Neuronal stem cell (in vitro differentiated cells): ENCODE results near the gene KCNAB3.

Source experiments
- DNase-seq: peaks from one replicate; pipeline ENCODE4 v3.0.0-alpha.2; 2013; ENCODE audit warnings: low spot score
- H2AFZ ChIP-seq: one replicate; pipeline ENCODE4 v1.6.1; 2013; ENCODE audit warnings: mild to moderate bottlenecking, low read length, inconsistent platforms
- H2AK5ac ChIP-seq: 2 replicates; pipeline ENCODE4 v1.6.1; 2013; ENCODE audit warnings: low read depth, mild to moderate bottlenecking, inconsistent platforms, low read length, moderate library complexity, mixed read lengths
- H2BK120ac ChIP-seq: 2 replicates; pipeline ENCODE4 v1.6.1; 2013; ENCODE audit warnings: low read depth, mild to moderate bottlenecking, inconsistent platforms, low read length, moderate library complexity, mixed read lengths
- H2BK12ac ChIP-seq: one replicate; pipeline ENCODE4 v1.6.1; 2013; ENCODE audit warnings: low read length, inconsistent platforms
- H2BK15ac ChIP-seq: 2 replicates; pipeline ENCODE4 v1.6.1; 2013; ENCODE audit warnings: mild to moderate bottlenecking, low read length, inconsistent platforms, mixed read lengths
- H2BK5ac ChIP-seq: one replicate; pipeline ENCODE4 v1.6.1; 2013; ENCODE audit warnings: inconsistent platforms, mild to moderate bottlenecking, low read length, moderate library complexity
- H3K14ac ChIP-seq: one replicate; pipeline ENCODE4 v1.6.1; 2013; ENCODE audit warnings: low read length, inconsistent platforms
- H3K18ac ChIP-seq: 2 replicates; pipeline ENCODE4 v1.6.1; 2013; ENCODE audit warnings: low read length, inconsistent platforms
- H3K23ac ChIP-seq: 2 replicates; pipeline ENCODE4 v1.6.1; 2013; ENCODE audit warnings: low read depth, mild to moderate bottlenecking, mixed read lengths, low read length, inconsistent platforms; ENCODE audit not compliant: poor library complexity
- H3K27ac ChIP-seq: replicated peaks from 3 replicates; pipeline ENCODE4 v1.5.1; 2013; ENCODE audit warnings: low read length, inconsistent platforms
- H3K27me3 ChIP-seq, 3 experiments: 2 replicates each; pipeline ENCODE4 v1.6.1; 2013; ENCODE audit warnings: low read length in 3 of 3, mild to moderate bottlenecking in 2 of 3, inconsistent platforms in 1 of 3, low read depth in 1 of 3, mixed read lengths in 1 of 3, moderate library complexity in 1 of 3; ENCODE audit not compliant: control insufficient read depth in 3 of 3, insufficient read depth in 3 of 3
- H3K36me3 ChIP-seq, 2 donors: replicated peaks in 1 of 2; 2 replicates each; pipeline ENCODE4 v1.6.1; 2013; ENCODE audit warnings: low read length in 2 of 2; ENCODE audit not compliant: control insufficient read depth in 2 of 2, insufficient read depth in 2 of 2
- H3K4ac ChIP-seq: 2 replicates; pipeline ENCODE4 v1.6.1; 2013; ENCODE audit warnings: inconsistent platforms, mild to moderate bottlenecking, low read length, moderate library complexity
- H3K4me1 ChIP-seq, 2 donors: 1 replicate in 1 of 2; 2 replicates in 1 of 2; pipeline ENCODE4 v1.6.1; 2013; ENCODE audit warnings: low read length in 2 of 2, low read depth in 1 of 2; ENCODE audit not compliant: control insufficient read depth in 2 of 2, insufficient read depth in 1 of 2
- H3K4me2 ChIP-seq: one replicate; pipeline ENCODE4 v1.6.1; 2013; ENCODE audit warnings: mild to moderate bottlenecking, low read length, inconsistent platforms; ENCODE audit not compliant: insufficient read depth, poor library complexity, severe bottlenecking
- H3K4me3 ChIP-seq, 2 donors: 2 replicates each; pipeline ENCODE4 v1.5.1; 2013; ENCODE audit warnings: low read length in 2 of 2, mild to moderate bottlenecking in 2 of 2, inconsistent platforms in 1 of 2, moderate library complexity in 1 of 2
- H3K79me1 ChIP-seq: one replicate; pipeline ENCODE4 v1.6.1; 2013; ENCODE audit warnings: low read depth, mild to moderate bottlenecking, inconsistent platforms, low read length, moderate library complexity
- H3K9ac ChIP-seq: one replicate; pipeline ENCODE4 v1.6.1; 2013; ENCODE audit warnings: mild to moderate bottlenecking, low read depth, low read length, inconsistent platforms; ENCODE audit not compliant: poor library complexity
- H3K9me3 ChIP-seq, 2 donors: replicated peaks in 1 of 2; 2 replicates each; pipeline versions ENCODE3 to v1.6.1; 2013; ENCODE audit warnings: low read length in 2 of 2, mild to moderate bottlenecking in 2 of 2, inconsistent platforms in 1 of 2, low read depth in 1 of 2, mixed read lengths in 1 of 2, moderate library complexity in 1 of 2; ENCODE audit not compliant: control insufficient read depth in 2 of 2, insufficient read depth in 1 of 2
- H4K8ac ChIP-seq: one replicate; pipeline ENCODE4 v1.6.1; 2013; ENCODE audit warnings: low read depth, mild to moderate bottlenecking, inconsistent platforms, low read length, moderate library complexity
- H4K91ac ChIP-seq: one replicate; pipeline ENCODE4 v1.6.1; 2013; ENCODE audit warnings: low read length, low read depth, mild to moderate bottlenecking, inconsistent platforms; ENCODE audit not compliant: poor library complexity
- WGBS, 2 donors: extraction: QIAGEN DNeasy Blood & Tissue Kit; methylation state at CpG; one replicate each; pipeline ENCODE4 v1.1.7; 2013; ENCODE audit warnings: missing lambda C conversion rate in 2 of 2, mixed read lengths in 1 of 2; ENCODE audit not compliant: insufficient read length in 2 of 2, insufficient replicate concordance in 1 of 2; ENCODE audit errors: extremely low coverage in 2 of 2; 5-methylcytosine and 5-hydroxymethylcytosine counted together

The KCNAB3 gene

DNA sequence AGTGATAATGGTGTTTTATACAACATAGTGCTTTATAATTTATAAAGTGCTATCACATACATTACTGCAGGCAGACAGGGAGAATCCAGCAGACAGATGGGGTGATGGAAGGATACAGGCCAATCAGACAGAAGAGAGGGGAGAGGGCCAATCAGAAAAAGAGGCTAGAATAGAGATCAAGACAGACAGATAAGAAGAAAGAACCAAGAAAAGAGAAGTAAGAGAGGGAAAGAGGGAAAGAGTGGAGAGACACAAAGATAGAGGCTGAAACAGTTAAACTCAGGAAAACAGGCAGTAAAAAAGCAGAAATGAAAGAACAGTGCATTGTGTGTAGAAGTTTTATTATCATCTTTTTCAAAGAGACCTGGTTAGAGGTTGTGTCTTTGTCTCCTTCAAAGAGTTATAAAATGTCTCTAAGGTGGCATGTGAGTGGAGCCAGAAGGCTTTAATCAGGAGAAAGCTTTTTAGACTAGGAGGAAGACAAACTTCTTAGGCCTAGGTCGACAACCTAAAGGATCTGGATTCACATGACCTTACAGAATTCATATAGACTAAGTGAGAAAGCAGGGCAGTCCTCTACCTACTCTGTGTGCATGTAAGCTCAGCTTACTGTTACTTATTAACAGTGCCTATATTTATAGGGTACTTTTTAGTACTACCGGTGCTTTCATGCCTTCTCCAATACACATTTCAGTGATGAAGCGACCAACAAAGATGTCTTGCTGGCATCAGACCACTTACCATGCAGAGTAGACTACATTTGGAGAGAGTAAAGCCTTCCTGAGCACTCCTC is 49.4 kb downstream of the KCNAB3 start:
- Histone ChIP-seq H2AK5ac (no peak overlapping the region), H3K79me1 (no peaks in the 10 kb centered on the region), H4K8ac (no peak overlapping the region), H3K23ac (no peak overlapping the region), H3K27me3 (peaks cover 0 to 3% (median 0%) of the 10 kb centered on the region in 3 experiments), H3K4me1 (peaks cover 0 to 7% of the 10 kb centered on the region in 2 donors), H3K9ac (no peak overlapping the region), H3K36me3 (peaks cover 6 to 78% of the 10 kb centered on the region in 2 donors), H3K18ac (no peak overlapping the region), H4K91ac (no peak overlapping the region), H2BK5ac (no peak overlapping the region), H3K9me3 (no peaks in the 10 kb centered on the region), H3K4me2 (no peak overlapping the region), H2BK15ac (no peak overlapping the region), H3K4me3 (no peak overlapping the region), H2BK12ac (no peak overlapping the region), H3K27ac (no peak overlapping the region), H3K4ac (no peak overlapping the region), H2AFZ (no peak overlapping the region), H3K14ac (no peak overlapping the region), H2BK120ac (no peak overlapping the region)
- DNase-seq = no peak
- WGBS, 2 donors = no CpG with 5 or more reads among the region's 3 CpGs

GRCh38 chr17:7878234-7878633 is 51.4 kb downstream of the KCNAB3 start:
- no peak for DNase-seq
- Histone ChIP-seq H4K91ac (no peak overlapping the region), H3K4me3 (no peak overlapping the region), H3K27me3 (peaks cover 0 to 3% (median 0%) of the 10 kb centered on the region in 3 experiments), H3K4ac (no peak overlapping the region), H3K36me3 (peaks cover 6 to 94% of the 10 kb centered on the region in 2 donors), H2BK12ac (no peak overlapping the region), H3K9ac (no peak overlapping the region), H2BK5ac (no peak overlapping the region), H3K14ac (no peak overlapping the region), H3K4me2 (no peak overlapping the region), H2BK120ac (no peak overlapping the region), H4K8ac (no peak overlapping the region), H3K9me3 (no peaks in the 10 kb centered on the region), H3K79me1 (no peaks in the 10 kb centered on the region), H3K4me1 (no peaks in the 10 kb centered on the region), H2AK5ac (no peak overlapping the region), H2BK15ac (no peak overlapping the region), H3K27ac (no peak overlapping the region), H3K18ac (no peak overlapping the region), H2AFZ (no peak overlapping the region), H3K23ac (no peak overlapping the region)
- no CpG with 5 or more reads among the region's 7 CpGs for WGBS, 2 donors

- Histone ChIP-seq H3K14ac (no peak overlapping the region), H2AK5ac (no peak overlapping the region), H3K79me1 (no peaks in the 10 kb centered on the region), H2AFZ (no peak overlapping the region), H2BK15ac (no peak overlapping the region), H4K91ac (no peak overlapping the region), H3K4ac (no peak overlapping the region), H3K36me3 (peaks cover 3 to 89% of the 10 kb centered on the region in 2 donors), H3K18ac (no peak overlapping the region), H2BK12ac (no peak overlapping the region), H3K4me2 (no peak overlapping the region), H3K4me3 (no peak overlapping the region), H3K4me1 (no peaks in the 10 kb centered on the region), H2BK5ac (no peak overlapping the region), H4K8ac (no peak overlapping the region), H3K9me3 (no peaks in the 10 kb centered on the region), H3K27ac (no peak overlapping the region), H2BK120ac (no peak overlapping the region), H3K27me3 (no peaks in the 10 kb centered on the region), H3K9ac (no peak overlapping the region), H3K23ac (no peak overlapping the region)
- DNase-seq = no peak
- no CpG with 5 or more reads among the region's 2 CpGs for WGBS, 2 donors
These were observed 53.8 kb downstream of the KCNAB3 start for GRCh38 chr17:7875804-7876370.

- no peak overlapping the region for H2BK12ac ChIP-seq
- H3K18ac ChIP-seq = no peak overlapping the region
- H3K23ac ChIP-seq = no peak overlapping the region
- no peak overlapping the region for H3K4me2 ChIP-seq
- peaks cover 0 to 70% of the 10 kb centered on the region in 2 donors for H3K36me3 ChIP-seq
- H4K91ac ChIP-seq = no peak overlapping the region
- H3K9me3 ChIP-seq = no peaks in the 10 kb centered on the region
- no peak overlapping the region for H3K4me3 ChIP-seq
- H2AK5ac ChIP-seq = no peak overlapping the region
- H2AFZ ChIP-seq = no peak overlapping the region
- no peak overlapping the region for H2BK120ac ChIP-seq
- no peak overlapping the region for H3K27ac ChIP-seq
- H3K4ac ChIP-seq = no peak overlapping the region
- no peak overlapping the region for H4K8ac ChIP-seq
- H3K14ac ChIP-seq = no peak overlapping the region
- no peaks in the 10 kb centered on the region for H3K79me1 ChIP-seq
- H3K27me3 ChIP-seq = no peaks in the 10 kb centered on the region
- DNase-seq = no peak
- WGBS, 2 donors = no CpG with 5 or more reads among the region's 4 CpGs
- H3K9ac ChIP-seq = no peak overlapping the region
- no peak overlapping the region for H2BK5ac ChIP-seq
- no peak overlapping the region for H2BK15ac ChIP-seq
- H3K4me1 ChIP-seq = no peaks in the 10 kb centered on the region
These were observed 56.6 kb downstream of the KCNAB3 start for GRCh38 chr17:7873051-7873450.
